Activated CD8-positive, alpha-beta memory T cell treated with anti-CD3 and anti-CD28 coated beads for 24 hours (primary cell): ENCODE results near the gene CDC42EP4.

Experiments used
- DNase-seq: peaks from one replicate; pipeline ENCODE4 v3.0.0-alpha.2; 2020

Gene CDC42EP4

GRCh38 chr17:73247726-73248125 lies 64.1 kb downstream of the CDC42EP4 start:
- no peak for DNase-seq

GRCh38 chr17:73240561-73240960 lies 71.2 kb downstream of the CDC42EP4 start:
- no peak for DNase-seq

- DNase-seq: no peak
Measured at GRCh38 chr17:73237714-73238113, 74.1 kb downstream of the CDC42EP4 start.

- DNase-seq: no peak
Measured at GRCh38 chr17:73234736-73235135, 77.1 kb downstream of the CDC42EP4 start.
